Thyroid gland (tissue), 4 donors: ENCODE data around the gene IRS1. TPM values are rescaled to one million over a fixed set of nuclear protein-coding genes. Genes with fewer than 3 reads are reported as not detected.

ENCODE experiments used
- DNase-seq, 2 donors: peaks; one replicate each; pipeline ENCODE4 v3.0.0-alpha.2; 2019
- H3K27ac ChIP-seq, 3 donors: fragments of 200-600 bp; sonication (generic); 1 replicate in 2 of 3; 2 replicates in 1 of 3; pipeline ENCODE4 v1.5.1; 2016 to 2019; ENCODE audit warnings: mild to moderate bottlenecking in 1 of 3, moderate library complexity in 1 of 3
- H3K27me3 ChIP-seq: fragments of 200-600 bp; sonication (generic); one replicate; pipeline ENCODE4 v1.5.1; 2019
- H3K36me3 ChIP-seq, 2 donors: fragments of 200-600 bp; sonication (generic); one replicate each; pipeline ENCODE4 v1.5.1; 2016 to 2019
- H3K4me1 ChIP-seq, 2 donors: fragments of 200-600 bp; sonication (generic); one replicate each; pipeline ENCODE4 v1.5.1; 2017 to 2019
- H3K4me3 ChIP-seq, 3 donors: fragments of 200-600 bp; sonication (generic); replicated peaks in 1 of 3; 1 replicate in 2 of 3; 2 replicates in 1 of 3; pipeline ENCODE4 v1.5.1; 2016; ENCODE audit warnings: mild to moderate bottlenecking in 1 of 3
- H3K9me3 ChIP-seq: fragments of 200-600 bp; sonication (generic); one replicate; pipeline ENCODE4 v1.5.1; 2017
- POLR2A ChIP-seq, 2 donors: fragments of 450-650 bp; IDR thresholded peaks; one replicate each; pipeline ENCODE4 v1.6.1; 2017; ENCODE audit warnings: antibody characterized with exemption in 2 of 2, mild to moderate bottlenecking in 2 of 2, moderate library complexity in 1 of 2
- WGBS, 2 donors: methylation state at CpG; one replicate each; pipeline ENCODE4 v1.1.5; 2017; 5-methylcytosine and 5-hydroxymethylcytosine counted together
- intact Hi-C: fragments of 100-400 bp; cut with DNase I; formaldehyde crosslinking; loops from one replicate; pipeline ENCODE4 v1.15.1; 2023
- total RNA-seq, 4 donors: library from RNA; depleted of rRNA; stranded (reverse); fragments of >200 nt; gene quantifications; one replicate each; pipeline ENCODE4 v1.2.3, GENCODE V29; 2016
- TF ChIP-seq, protein P1 (sequence below), 6 experiments: fragments of 200-600 bp in 3 of 6; fragments of 450-650 bp in 3 of 6; sonication (generic) in 3 of 6; IDR thresholded peaks; one replicate each; pipeline ENCODE4 v1.5.1; 2016 to 2019; ENCODE audit warnings: antibody characterized with exemption in 6 of 6, mild to moderate bottlenecking in 2 of 6, inconsistent platforms in 1 of 6, moderate library complexity in 1 of 6

The IRS1 gene
- total RNA-seq, 4 donors from 2014 or later: 61.9 to 166 (median 98.7) TPM

DNA sequence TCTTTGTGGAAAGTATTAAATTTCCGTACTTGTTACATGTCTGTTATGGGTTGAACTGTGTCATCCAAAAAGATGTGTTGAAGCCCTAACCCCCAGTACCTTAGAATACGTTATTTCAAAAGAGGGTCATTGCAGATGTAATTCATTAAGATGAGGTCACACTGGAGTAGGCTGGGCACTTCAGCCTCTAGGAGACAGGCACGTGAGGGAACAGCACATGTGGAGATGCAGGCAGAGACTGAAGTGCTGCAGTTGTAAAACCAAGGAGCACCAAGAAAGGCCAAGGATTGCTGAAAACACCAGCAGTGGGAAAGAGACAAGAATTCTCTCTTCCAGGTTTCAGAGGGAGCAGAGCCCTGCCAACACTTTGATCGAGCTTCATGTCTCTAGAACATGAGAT is 31.6 kb upstream of the IRS1 start:
- DNase-seq: no peak
- TF ChIP-seq, protein P1, sequence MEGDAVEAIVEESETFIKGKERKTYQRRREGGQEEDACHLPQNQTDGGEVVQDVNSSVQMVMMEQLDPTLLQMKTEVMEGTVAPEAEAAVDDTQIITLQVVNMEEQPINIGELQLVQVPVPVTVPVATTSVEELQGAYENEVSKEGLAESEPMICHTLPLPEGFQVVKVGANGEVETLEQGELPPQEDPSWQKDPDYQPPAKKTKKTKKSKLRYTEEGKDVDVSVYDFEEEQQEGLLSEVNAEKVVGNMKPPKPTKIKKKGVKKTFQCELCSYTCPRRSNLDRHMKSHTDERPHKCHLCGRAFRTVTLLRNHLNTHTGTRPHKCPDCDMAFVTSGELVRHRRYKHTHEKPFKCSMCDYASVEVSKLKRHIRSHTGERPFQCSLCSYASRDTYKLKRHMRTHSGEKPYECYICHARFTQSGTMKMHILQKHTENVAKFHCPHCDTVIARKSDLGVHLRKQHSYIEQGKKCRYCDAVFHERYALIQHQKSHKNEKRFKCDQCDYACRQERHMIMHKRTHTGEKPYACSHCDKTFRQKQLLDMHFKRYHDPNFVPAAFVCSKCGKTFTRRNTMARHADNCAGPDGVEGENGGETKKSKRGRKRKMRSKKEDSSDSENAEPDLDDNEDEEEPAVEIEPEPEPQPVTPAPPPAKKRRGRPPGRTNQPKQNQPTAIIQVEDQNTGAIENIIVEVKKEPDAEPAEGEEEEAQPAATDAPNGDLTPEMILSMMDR (IDR thresholded peaks at IDR 0.05): no peak
- TF ChIP-seq POLR2A (IDR thresholded peaks at IDR 0.05): no peak
- intact Hi-C loops: no loop called here

DNA sequence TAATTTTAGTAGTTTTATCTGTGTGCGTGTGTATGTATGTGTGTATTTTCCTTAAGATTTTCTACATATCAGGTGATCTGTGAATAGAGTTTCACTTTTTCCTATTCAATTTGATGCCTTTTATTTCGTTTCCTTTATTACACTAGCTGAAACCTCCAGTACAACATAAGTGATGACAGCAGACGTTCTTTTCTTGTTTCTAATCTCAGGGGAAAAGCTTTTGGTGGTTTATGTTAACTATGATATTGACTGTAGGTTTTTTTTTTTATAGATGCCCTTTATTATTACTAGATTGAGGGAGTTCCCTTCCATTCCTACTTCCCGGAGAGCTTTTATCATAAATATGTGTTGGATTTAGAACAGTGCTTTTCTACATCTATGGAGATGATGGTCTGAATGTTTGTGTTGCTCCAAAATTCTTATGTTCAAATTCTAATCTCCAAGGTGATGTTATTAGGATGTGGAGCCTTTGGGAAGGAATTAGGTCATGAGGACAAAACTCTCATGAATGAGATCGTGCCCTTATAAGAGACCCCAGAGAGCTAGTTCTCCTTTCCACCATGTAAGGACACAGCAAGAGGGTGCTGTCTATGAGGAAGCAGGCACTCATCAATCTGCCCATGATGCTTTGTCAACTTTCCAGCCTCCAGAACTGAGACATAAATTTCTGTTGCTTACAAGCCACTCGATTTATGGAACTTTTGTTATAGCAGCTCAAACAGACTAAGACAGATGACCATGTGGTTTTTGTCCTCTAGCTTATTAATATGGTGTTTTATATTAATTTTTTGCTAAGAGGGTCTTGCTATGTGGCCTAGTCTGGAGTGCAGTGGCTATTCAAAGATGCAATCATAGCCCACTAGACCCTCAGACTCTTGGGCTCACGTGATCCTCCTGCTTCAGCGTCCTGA is 30.4 kb upstream of the IRS1 start:
- Histone ChIP-seq H3K9me3 (no peaks in the 10 kb centered on the region), H3K36me3 (no peaks in the 10 kb centered on the region), H3K27ac (no peak overlapping the region), H3K4me1 (peaks cover 4 to 5% of the 10 kb centered on the region in 2 donors), H3K27me3 (no peaks in the 10 kb centered on the region), H3K4me3 (no peak overlapping the region)
- TF ChIP-seq POLR2A (IDR thresholded peaks at IDR 0.05): no peak
- TF ChIP-seq, protein P1 (IDR thresholded peaks at IDR 0.05): no peak
- DNase-seq: no peak
- intact Hi-C loops: no loop called here
- WGBS, 2 donors: 87 to 89% methylated on average over 8 of the region's 8 CpGs

More for the DNA sequence above, 31.6 kb upstream of the IRS1 start:
- Histone ChIP-seq H3K4me1 (peaks cover 9 to 11% of the 10 kb centered on the region in 2 donors), H3K27ac (no peak overlapping the region), H3K27me3 (no peaks in the 10 kb centered on the region), H3K36me3 (no peaks in the 10 kb centered on the region), H3K9me3 (no peaks in the 10 kb centered on the region), H3K4me3 (no peak overlapping the region)
- 86 to 89% methylated on average over 4 of the region's 4 CpGs for WGBS, 2 donors

DNA sequence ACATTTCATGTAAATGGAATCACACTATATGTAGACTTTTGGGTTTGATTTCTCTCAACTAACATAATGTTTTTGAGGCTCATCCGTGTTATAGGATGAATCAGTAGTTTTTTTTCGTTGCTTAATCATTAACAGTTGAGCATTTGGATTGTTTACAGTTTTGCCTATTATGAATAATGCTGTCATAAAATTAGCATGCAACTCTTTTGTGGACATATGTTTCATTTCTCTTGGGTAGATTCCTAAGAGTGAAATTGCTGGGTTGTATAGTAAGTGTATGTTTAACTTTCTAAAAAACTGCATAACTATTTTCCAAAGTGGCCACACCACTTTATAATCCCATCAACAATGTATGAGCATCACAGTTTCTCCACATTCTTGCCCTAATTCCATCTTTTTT is 28.6 kb upstream of the IRS1 start:
- no peak for TF ChIP-seq POLR2A (IDR thresholded peaks at IDR 0.05)
- TF ChIP-seq, protein P1 (IDR thresholded peaks at IDR 0.05): no peak
- no peak for DNase-seq
- 72 to 78% methylated on average over 2 of the region's 2 CpGs for WGBS, 2 donors
- intact Hi-C loops: no loop called here
- Histone ChIP-seq H3K27me3 (no peaks in the 10 kb centered on the region), H3K36me3 (no peaks in the 10 kb centered on the region), H3K9me3 (no peaks in the 10 kb centered on the region), H3K27ac (no peak overlapping the region), H3K4me1 (no peaks in the 10 kb centered on the region), H3K4me3 (no peak overlapping the region)

DNA sequence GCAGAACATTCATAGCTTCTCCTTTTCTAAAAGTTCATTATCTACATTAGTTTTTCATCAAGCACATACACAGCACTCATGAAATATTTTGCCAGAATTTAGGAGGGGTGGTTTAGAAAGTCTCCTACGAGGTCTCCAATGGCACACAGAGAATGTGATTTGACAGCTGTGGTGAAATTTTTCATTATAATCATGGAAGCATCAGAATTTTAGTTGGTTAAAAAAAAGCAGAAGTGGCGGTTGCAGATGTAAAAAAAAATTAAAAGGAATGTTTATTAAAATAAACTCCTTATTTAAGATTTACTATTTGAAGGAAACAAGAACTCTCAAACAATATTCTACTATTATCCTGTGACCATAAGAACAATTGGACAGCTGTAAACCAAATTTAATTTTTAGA is 25.4 kb upstream of the IRS1 start:
- no peaks in the 10 kb centered on the region for H3K36me3 ChIP-seq
- no peaks in the 10 kb centered on the region for H3K4me1 ChIP-seq
- DNase-seq: no peak
- no peak overlapping the region for H3K4me3 ChIP-seq
- intact Hi-C loops: no loop called here
- no peak overlapping the region for H3K27ac ChIP-seq
- TF ChIP-seq POLR2A (IDR thresholded peaks at IDR 0.05): no peak
- TF ChIP-seq, protein P1 (IDR thresholded peaks at IDR 0.05): no peak
- WGBS, 2 donors: 73 to 78% methylated on average over 2 of the region's 2 CpGs
- no peaks in the 10 kb centered on the region for H3K27me3 ChIP-seq
- H3K9me3 ChIP-seq: no peaks in the 10 kb centered on the region

DNA sequence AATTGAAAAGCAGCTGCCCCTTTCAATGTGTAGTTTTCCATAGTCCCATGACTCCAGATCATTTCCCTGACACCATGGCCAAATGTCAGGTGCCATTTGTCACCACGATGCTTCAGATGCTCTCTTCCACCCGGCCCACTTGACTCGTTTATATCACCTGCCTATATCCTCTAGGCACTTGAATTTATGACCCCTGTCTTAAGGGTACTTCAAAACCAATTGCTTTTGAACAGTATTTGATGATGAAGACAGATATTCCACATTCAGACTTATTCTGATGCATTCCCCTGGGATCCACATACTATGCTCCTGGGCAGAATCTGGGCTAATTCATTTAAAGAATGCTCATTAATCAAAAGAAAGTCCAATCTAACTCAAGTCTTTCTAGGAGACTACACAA is 19.3 kb upstream of the IRS1 start:
- no peak overlapping the region for H3K4me3 ChIP-seq
- no peaks in the 10 kb centered on the region for H3K9me3 ChIP-seq
- no peaks in the 10 kb centered on the region for H3K4me1 ChIP-seq
- 47% methylated on average over 3 of the region's 3 CpGs for WGBS, 2 donors
- TF ChIP-seq, protein P1 (IDR thresholded peaks at IDR 0.05): no peak
- intact Hi-C loops: no loop called here
- H3K36me3 ChIP-seq: no peaks in the 10 kb centered on the region
- no peak overlapping the region for H3K27ac ChIP-seq
- no peaks in the 10 kb centered on the region for H3K27me3 ChIP-seq
- no peak for DNase-seq
